GM23338 (cell line): ENCODE measurements around the gene AKT1S1. TPM values are rescaled to one million over a fixed set of nuclear protein-coding genes. Genes with fewer than 3 reads are reported as not detected.

Experiments
- ATAC-seq: fragments of 200-7000 bp; cut with Tn5 transposase; 3 replicates; pipeline ENCODE4 v1.9.1; 2020
- DNase-seq: peaks from one replicate; pipeline ENCODE4 v3.0.0-alpha.2; 2015; ENCODE audit warnings: low spot score
- H2AFZ ChIP-seq: fragments of 200-600 bp; sonication (generic); 2 replicates; pipeline ENCODE4 v1.8.0; 2016; ENCODE audit warnings: antibody characterized with exemption, mild to moderate bottlenecking, moderate library complexity
- H3F3A ChIP-seq: fragments of 200-600 bp; sonication (generic); replicated peaks from 2 replicates; pipeline ENCODE4 v1.8.0; 2017; ENCODE audit warnings: antibody characterized with exemption, mixed run types, low read depth
- H3K27ac ChIP-seq: fragments of 200-600 bp; sonication (generic); 2 replicates; pipeline ENCODE4 v1.6.1; 2016; ENCODE audit warnings: low read depth
- H3K27me3 ChIP-seq: fragments of 200-600 bp; sonication (generic); 2 replicates; pipeline ENCODE4 v1.8.0; 2016; ENCODE audit warnings: mild to moderate bottlenecking, mixed run types, moderate library complexity; ENCODE audit not compliant: insufficient read depth
- H3K36me3 ChIP-seq: fragments of 200-600 bp; sonication (generic); 2 replicates; pipeline ENCODE4 v1.8.0; 2016; ENCODE audit warnings: mild to moderate bottlenecking; ENCODE audit not compliant: insufficient read depth
- H3K4me1 ChIP-seq: fragments of 200-600 bp; sonication (generic); 2 replicates; pipeline ENCODE4 v1.8.0; 2016; ENCODE audit warnings: mild to moderate bottlenecking, moderate library complexity; ENCODE audit not compliant: insufficient read depth
- H3K4me2 ChIP-seq: fragments of 200-600 bp; sonication (generic); 2 replicates; pipeline ENCODE4 v1.7.1; 2017; ENCODE audit warnings: mixed run types
- H3K4me3 ChIP-seq: fragments of 200-600 bp; sonication (generic); 2 replicates; pipeline ENCODE4 v1.6.1; 2016; ENCODE audit warnings: mixed run types
- H3K79me2 ChIP-seq: fragments of 200-600 bp; sonication (generic); replicated peaks from 2 replicates; pipeline ENCODE4 v1.8.0; 2017; ENCODE audit warnings: mild to moderate bottlenecking; ENCODE audit not compliant: insufficient read depth
- H3K9me2 ChIP-seq: fragments of 200-600 bp; sonication (generic); 2 replicates; pipeline ENCODE4 v1.8.0; 2017; ENCODE audit not compliant: insufficient read depth
- H4K20me1 ChIP-seq: fragments of 200-600 bp; sonication (generic); replicated peaks from 2 replicates; pipeline ENCODE4 v1.8.0; 2017; ENCODE audit warnings: mild to moderate bottlenecking; ENCODE audit not compliant: insufficient read depth
- H3K27ac Mint-ChIP-seq: 2 replicates; pipeline ENCODE4 v1.8.0; 2020; ENCODE audit warnings: inconsistent platforms, mild to moderate bottlenecking, moderate library complexity, mixed read lengths
- H3K27me3 Mint-ChIP-seq: 3 replicates; pipeline ENCODE4 v1.8.0; 2022; ENCODE audit warnings: low read depth, mild to moderate bottlenecking, moderate library complexity, mixed read lengths, inconsistent platforms; ENCODE audit not compliant: insufficient read depth, poor library complexity
- H3K36me3 Mint-ChIP-seq: 3 replicates; pipeline ENCODE4 v1.8.0; 2021; ENCODE audit warnings: low read depth, mild to moderate bottlenecking, inconsistent platforms, moderate library complexity, mixed read lengths
- H3K4me1 Mint-ChIP-seq: 3 replicates; pipeline ENCODE4 v1.8.0; 2020; ENCODE audit warnings: mild to moderate bottlenecking, inconsistent platforms, mixed read lengths
- H3K4me3 Mint-ChIP-seq: 3 replicates; pipeline ENCODE4 v1.8.0; 2021; ENCODE audit warnings: moderate library complexity, mild to moderate bottlenecking, inconsistent platforms, mixed read lengths
- H3K9me3 Mint-ChIP-seq: 3 replicates; pipeline ENCODE4 v1.8.0; 2020; ENCODE audit warnings: moderate library complexity, mild to moderate bottlenecking, inconsistent platforms, mixed read lengths
- CREB1 ChIP-seq: fragments of 250-450 bp; sonication (Bioruptor Pico); IDR thresholded peaks from 2 replicates; pipeline ENCODE4 v1.5.0; 2020; ENCODE audit warnings: low read depth, mild to moderate bottlenecking, moderate library complexity
- EZH2 ChIP-seq: fragments of 200-600 bp; sonication (generic); IDR thresholded peaks from one replicate; pipeline ENCODE4 v1.8.0; 2017; ENCODE audit warnings: antibody characterized with exemption, mild to moderate bottlenecking, low read depth; ENCODE audit not compliant: unreplicated experiment
- EZH2phosphoT487 ChIP-seq: fragments of 200-600 bp; sonication (generic); IDR thresholded peaks from one replicate; pipeline ENCODE4 v1.8.1; 2018; ENCODE audit warnings: antibody characterized with exemption; ENCODE audit not compliant: unreplicated experiment
- REST ChIP-seq: IDR thresholded peaks from one replicate; pipeline ENCODE4 v1.6.1; 2018; ENCODE audit warnings: antibody characterized with exemption; ENCODE audit not compliant: unreplicated experiment
- STAT1 ChIP-seq: IDR thresholded peaks from one replicate; pipeline ENCODE4 v1.6.1; 2016; ENCODE audit warnings: antibody characterized with exemption; ENCODE audit not compliant: unreplicated experiment
- ZNF331 ChIP-seq: fragments of 250-450 bp; sonication (Bioruptor Pico); IDR thresholded peaks from 2 replicates; pipeline ENCODE4 v1.5.0; 2020; ENCODE audit warnings: low read depth, mild to moderate bottlenecking, moderate library complexity
- polyA plus RNA-seq: library from polyadenylated mRNA; unstranded; fragments of >200 nt; fragmentation: Nextera tagmentation; extraction: Ambion mirVana; gene quantifications from 2 replicates; pipeline ENCODE4 v1.2.1, GENCODE V29; 2016
- total RNA-seq: library from RNA; depleted of rRNA; stranded (reverse); fragments of >200 nt; shearing (Covaris generic); gene quantifications from 2 replicates; pipeline ENCODE4 v1.2.3, GENCODE V29; 2014
- TF ChIP-seq, protein P1 (sequence below): IDR thresholded peaks from 2 replicates; pipeline ENCODE4 v1.6.1; 2016; ENCODE audit warnings: antibody characterized with exemption

The AKT1S1 gene
- total and polyA plus RNA-seq, 2 experiments from 2014 or later, result 21.5 to 28.6 TPM

DNA sequence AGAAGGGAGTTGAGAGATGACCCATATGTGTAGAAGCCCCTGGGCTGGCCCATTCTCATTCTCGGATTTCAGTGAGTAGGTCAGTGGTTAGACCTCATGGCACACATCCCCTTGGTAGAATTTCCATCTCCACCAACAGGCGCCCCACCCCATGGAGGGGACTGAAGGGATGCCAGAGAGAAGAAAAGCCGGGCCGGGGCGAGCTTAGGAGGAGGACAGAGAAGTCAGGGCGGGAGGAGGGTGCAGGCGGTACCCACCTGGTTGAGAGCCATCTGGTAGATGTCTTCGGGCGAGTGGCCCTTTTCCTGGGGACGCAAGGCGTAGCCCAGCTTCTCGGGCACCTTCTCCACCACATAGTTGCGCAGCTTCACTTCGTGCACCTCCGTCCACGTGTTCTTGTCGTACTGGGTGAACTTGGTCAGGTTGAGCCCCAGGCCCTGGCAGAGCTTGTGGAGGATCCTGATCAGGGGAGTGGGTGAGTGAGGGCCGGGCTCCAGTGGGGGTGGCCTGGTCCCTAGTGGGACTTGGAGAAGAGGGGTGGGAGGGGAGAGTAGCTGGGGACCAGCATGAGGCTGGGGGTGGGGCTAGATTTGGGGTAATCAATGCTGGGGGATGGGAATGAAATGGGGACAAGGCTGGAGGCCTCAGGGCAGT, 17.0 kb upstream of the AKT1S1 start:
- H3F3A ChIP-seq, result peaks cover 16% of the 10 kb centered on the region; the same call in 1 of the 2 replicates

GRCh38 chr19:49892716-49893115, 15.6 kb upstream of the AKT1S1 start:
- Histone ChIP-seq H3K36me3 (no peaks in the 10 kb centered on the region), H3F3A (peaks cover 17% of the 10 kb centered on the region; the same call in 1 of the 2 replicates), H3K4me3 (no peak overlapping the region), H3K4me1 (peaks cover 9% of the 10 kb centered on the region; the same call in 1 of the 2 replicates), H2AFZ (no peak overlapping the region), H3K9me2 (no peaks in the 10 kb centered on the region), H3K4me2 (no peak overlapping the region), H3K27ac (no peak overlapping the region), H3K79me2 (no peaks in the 10 kb centered on the region), H4K20me1 (no peaks in the 10 kb centered on the region), H3K27me3 (0 out of 2 replicates have a peak, but pooled peaks cover 3% of the 10 kb centered on the region)
- DNase-seq (no peak), ATAC-seq (no peak)
- Mint-ChIP-seq H3K4me1 (peaks cover 15% of the 10 kb centered on the region), H3K9me3 (peaks cover 5% of the 10 kb centered on the region), H3K4me3 (no peak overlapping the region; the same call in 2 of the 3 replicates), H3K36me3 (peaks cover 15% of the 10 kb centered on the region), H3K27ac (no peak overlapping the region), H3K27me3 (peaks cover 32% of the 10 kb centered on the region)
- TF ChIP-seq EZH2phosphoT487, result no peak

More for the DNA sequence above, 17.0 kb upstream of the AKT1S1 start:
- H3K79me2 ChIP-seq, result no peaks in the 10 kb centered on the region
- H3K4me3 Mint-ChIP-seq, result no peak overlapping the region
- H3K36me3 ChIP-seq, result no peaks in the 10 kb centered on the region
- 0 out of 2 replicates have a peak, but pooled peaks cover 3% of the 10 kb centered on the region for H3K27me3 ChIP-seq
- TF ChIP-seq CREB1 (CRISPR knock-in tag) (no peak), ZNF331 (CRISPR knock-in tag) (no peak), EZH2 (no peak), EZH2phosphoT487 (no peak), STAT1 (no peak), REST (no peak)
- TF ChIP-seq, protein P1, sequence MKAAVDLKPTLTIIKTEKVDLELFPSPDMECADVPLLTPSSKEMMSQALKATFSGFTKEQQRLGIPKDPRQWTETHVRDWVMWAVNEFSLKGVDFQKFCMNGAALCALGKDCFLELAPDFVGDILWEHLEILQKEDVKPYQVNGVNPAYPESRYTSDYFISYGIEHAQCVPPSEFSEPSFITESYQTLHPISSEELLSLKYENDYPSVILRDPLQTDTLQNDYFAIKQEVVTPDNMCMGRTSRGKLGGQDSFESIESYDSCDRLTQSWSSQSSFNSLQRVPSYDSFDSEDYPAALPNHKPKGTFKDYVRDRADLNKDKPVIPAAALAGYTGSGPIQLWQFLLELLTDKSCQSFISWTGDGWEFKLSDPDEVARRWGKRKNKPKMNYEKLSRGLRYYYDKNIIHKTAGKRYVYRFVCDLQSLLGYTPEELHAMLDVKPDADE, result no peak
- H3K4me1 Mint-ChIP-seq, result peaks cover 17% of the 10 kb centered on the region
- H3K4me1 ChIP-seq, result peaks cover 9% of the 10 kb centered on the region; the same call in 1 of the 2 replicates
- H2AFZ ChIP-seq, result no peak overlapping the region
- H3K4me2 ChIP-seq, result no peak overlapping the region
- H3K27ac ChIP-seq, result no peak overlapping the region
- H3K27ac Mint-ChIP-seq, result no peak overlapping the region
- H3K9me2 ChIP-seq, result no peaks in the 10 kb centered on the region
- H3K9me3 Mint-ChIP-seq, result no peaks in the 10 kb centered on the region; the same call in none of the 3 replicates
- no peak for DNase-seq
- H3K4me3 ChIP-seq, result no peak overlapping the region
- H3K36me3 Mint-ChIP-seq, result peaks cover 8% of the 10 kb centered on the region
- H3K27me3 Mint-ChIP-seq, result peaks cover 26% of the 10 kb centered on the region
- no peaks in the 10 kb centered on the region for H4K20me1 ChIP-seq
- no peak for ATAC-seq
